H9 (cell line): ENCODE data around the gene TRIM24. TPM values are rescaled to one million over a fixed set of nuclear protein-coding genes. Genes with fewer than 3 reads are reported as not detected.
"Not testable (repeated sequence)": the region's sequence is repeated elsewhere in the genome, so short reads cannot be mapped to it uniquely, and the experiment has no call there.

Experiments used
- DNase-seq: peaks from one replicate; pipeline ENCODE4 v3.0.0-alpha.2; 2017
- H2AFZ ChIP-seq: one replicate; pipeline ENCODE4 v1.6.1; 2013; ENCODE audit warnings: mild to moderate bottlenecking, low read length, control low read depth, moderate library complexity
- H2AK5ac ChIP-seq: 2 replicates; pipeline ENCODE4 v1.6.1; 2013; ENCODE audit warnings: low read length, control low read depth, mixed read lengths; ENCODE audit not compliant: insufficient read length
- H2BK120ac ChIP-seq: one replicate; pipeline ENCODE4 v1.6.1; 2013; ENCODE audit warnings: low read depth, mild to moderate bottlenecking, low read length, control low read depth, inconsistent platforms; ENCODE audit not compliant: poor library complexity, severe bottlenecking
- H2BK12ac ChIP-seq: 2 replicates; pipeline ENCODE4 v1.6.1; 2013; ENCODE audit warnings: low read length, control low read depth, mixed read lengths, low read depth; ENCODE audit not compliant: insufficient read length
- H2BK15ac ChIP-seq: 2 replicates; pipeline ENCODE4 v1.6.1; 2013; ENCODE audit warnings: low read depth, low read length, control low read depth
- H2BK20ac ChIP-seq: one replicate; pipeline ENCODE4 v1.6.1; 2013; ENCODE audit warnings: low read depth, mild to moderate bottlenecking, low read length, control low read depth, inconsistent platforms; ENCODE audit not compliant: poor library complexity, severe bottlenecking
- H2BK5ac ChIP-seq: 2 replicates; pipeline ENCODE4 v1.6.1; 2013; ENCODE audit warnings: low read length, control low read depth, mixed read lengths; ENCODE audit not compliant: insufficient read length
- H3K14ac ChIP-seq: 2 replicates; pipeline ENCODE4 v1.6.1; 2013; ENCODE audit warnings: low read length, control low read depth; ENCODE audit not compliant: insufficient read depth
- H3K18ac ChIP-seq: 2 replicates; pipeline ENCODE4 v1.6.1; 2013; ENCODE audit warnings: low read depth, mild to moderate bottlenecking, mixed read lengths, low read length, control low read depth; ENCODE audit not compliant: insufficient read length
- H3K23ac ChIP-seq: 2 replicates; pipeline ENCODE4 v1.6.1; 2013; ENCODE audit warnings: low read length, control low read depth, mixed read lengths, low read depth; ENCODE audit not compliant: insufficient read length
- H3K23me2 ChIP-seq: 2 replicates; pipeline ENCODE4 v1.6.1; 2013; ENCODE audit warnings: low read depth, mild to moderate bottlenecking, mixed read lengths, low read length, control low read depth; ENCODE audit not compliant: insufficient read length, poor library complexity, severe bottlenecking
- H3K27ac ChIP-seq: 2 replicates; pipeline ENCODE4 v1.5.1; 2013; ENCODE audit warnings: low read length, control low read depth, mixed read lengths, low read depth; ENCODE audit not compliant: insufficient read length
- H3K27me3 ChIP-seq: 2 replicates; pipeline ENCODE4 v1.6.1; 2013; ENCODE audit warnings: low read length, control low read depth, inconsistent platforms; ENCODE audit not compliant: insufficient read depth
- H3K4ac ChIP-seq: 2 replicates; pipeline ENCODE4 v1.6.1; 2013; ENCODE audit warnings: low read depth, mild to moderate bottlenecking, control low read depth, inconsistent platforms, low read length, moderate library complexity
- H3K4me1 ChIP-seq: 2 replicates; pipeline ENCODE4 v1.6.1; 2013; ENCODE audit warnings: low read length, control low read depth, inconsistent platforms; ENCODE audit not compliant: insufficient read depth
- H3K4me2 ChIP-seq: 2 replicates; pipeline ENCODE4 v1.6.1; 2013; ENCODE audit warnings: low read length, control low read depth, mixed read lengths; ENCODE audit not compliant: insufficient read length, insufficient read depth
- H3K56ac ChIP-seq: 2 replicates; pipeline ENCODE4 v1.6.1; 2013; ENCODE audit warnings: low read depth, mild to moderate bottlenecking, mixed read lengths, low read length, control low read depth; ENCODE audit not compliant: insufficient read length
- H3K79me1 ChIP-seq: 2 replicates; pipeline ENCODE4 v1.6.1; 2013; ENCODE audit warnings: low read depth, mild to moderate bottlenecking, moderate library complexity, low read length, control low read depth, inconsistent platforms; ENCODE audit not compliant: insufficient read depth, poor library complexity, severe bottlenecking
- H3K79me2 ChIP-seq: 2 replicates; pipeline ENCODE4 v1.6.1; 2013; ENCODE audit warnings: low read length, control low read depth, inconsistent platforms; ENCODE audit not compliant: insufficient read depth
- H3K9ac ChIP-seq: 2 replicates; pipeline ENCODE4 v1.6.1; 2013; ENCODE audit warnings: low read length, control low read depth, mixed read lengths; ENCODE audit not compliant: insufficient read length; ENCODE audit errors: extremely low read depth
- H3K9me3 ChIP-seq: one replicate; pipeline ENCODE4 v1.6.1; 2013; ENCODE audit warnings: low read depth, low read length, inconsistent platforms; ENCODE audit not compliant: control insufficient read depth
- H3T11ph ChIP-seq: one replicate; pipeline ENCODE4 v1.6.1; 2013; ENCODE audit warnings: mild to moderate bottlenecking, low read length, control low read depth, inconsistent platforms
- H4K20me1 ChIP-seq: one replicate; pipeline ENCODE4 v1.6.1; 2013; ENCODE audit not compliant: control insufficient read depth, insufficient read length, insufficient read depth
- H4K5ac ChIP-seq: 2 replicates; pipeline ENCODE4 v1.6.1; 2013; ENCODE audit warnings: low read depth, mild to moderate bottlenecking, mixed read lengths, low read length, control low read depth; ENCODE audit not compliant: insufficient read length
- H4K8ac ChIP-seq: replicated peaks from 2 replicates; pipeline ENCODE4 v1.6.1; 2013; ENCODE audit warnings: low read length, control low read depth, mixed read lengths, low read depth; ENCODE audit not compliant: insufficient read length
- H4K91ac ChIP-seq: 2 replicates; pipeline ENCODE4 v1.6.1; 2013; ENCODE audit warnings: low read depth, mild to moderate bottlenecking, moderate library complexity, mixed read lengths, low read length, control low read depth; ENCODE audit not compliant: insufficient read length
- H3K27ac Mint-ChIP-seq, 3 experiments: 2 replicates in 2 of 3; 3 replicates in 1 of 3; pipeline ENCODE4 v1.8.0; 2020 to 2021; ENCODE audit warnings: mixed read lengths in 3 of 3, mild to moderate bottlenecking in 1 of 3, moderate library complexity in 1 of 3
- H3K27me3 Mint-ChIP-seq: 2 replicates; pipeline ENCODE4 v1.8.0; 2021; ENCODE audit warnings: low read depth, mild to moderate bottlenecking, moderate library complexity, mixed read lengths
- H3K36me3 Mint-ChIP-seq, 3 experiments: 2 replicates in 2 of 3; 3 replicates in 1 of 3; pipeline ENCODE4 v1.8.0; 2020 to 2021; ENCODE audit warnings: low read depth in 3 of 3, mixed read lengths in 3 of 3; ENCODE audit not compliant: insufficient read depth in 1 of 3
- H3K4me1 Mint-ChIP-seq, 2 experiments: 2 replicates each; pipeline ENCODE4 v1.8.0; 2020; ENCODE audit warnings: mixed read lengths in 2 of 2
- H3K4me3 Mint-ChIP-seq, 2 experiments: 2 replicates in 1 of 2; 3 replicates in 1 of 2; pipeline ENCODE4 v1.8.0; 2020 to 2021; ENCODE audit warnings: mild to moderate bottlenecking in 2 of 2, mixed read lengths in 2 of 2, moderate library complexity in 1 of 2
- H3K9me3 Mint-ChIP-seq, 2 experiments: 2 replicates in 1 of 2; 3 replicates in 1 of 2; pipeline ENCODE4 v1.8.0; 2020; ENCODE audit warnings: mild to moderate bottlenecking in 2 of 2, mixed read lengths in 2 of 2, moderate library complexity in 1 of 2
- CTCF ChIP-seq: fragments of 200-600 bp; sonication (generic); conservative IDR thresholded peaks from 3 replicates; pipeline ENCODE4 v1.8.0; 2021; ENCODE audit warnings: antibody characterized with exemption, mild to moderate bottlenecking
- WGBS: extraction: QIAGEN DNeasy Blood & Tissue Kit; methylation state at CpG from one replicate; pipeline ENCODE4 v1.1.7; 2013; ENCODE audit warnings: missing lambda C conversion rate, low lambda C conversion rate, mixed read lengths; ENCODE audit not compliant: insufficient read length; ENCODE audit errors: extremely low coverage; 5-methylcytosine and 5-hydroxymethylcytosine counted together
- total RNA-seq: library from RNA; stranded (reverse); gene quantifications from 2 replicates; pipeline ENCODE4 v1.2.1, GENCODE V29; 2021

Gene TRIM24
- total RNA-seq, 1 experiment from 2014 or later, result 260 TPM

GRCh38 chr7:138417764-138418163 is 42.3 kb upstream of the TRIM24 start:
- no peak overlapping the region for H3T11ph ChIP-seq
- no peak overlapping the region for H3K14ac ChIP-seq
- no peak for DNase-seq
- no peak overlapping the region for H2AFZ ChIP-seq
- no peaks in the 10 kb centered on the region for H3K4me1 ChIP-seq
- no peak overlapping the region for H4K8ac ChIP-seq
- no peak overlapping the region for H3K56ac ChIP-seq
- H3K27me3 Mint-ChIP-seq, result no peaks in the 10 kb centered on the region
- no peak for TF ChIP-seq CTCF
- H3K4me1 Mint-ChIP-seq, result 0 out of 4 replicates have a peak, but pooled peaks cover 0 to 3% of the 10 kb centered on the region in 2 experiments
- no peak overlapping the region for H4K5ac ChIP-seq
- H4K91ac ChIP-seq, result no peak overlapping the region
- no CpG with 5 or more reads among the region's 1 CpG for WGBS
- no peak overlapping the region for H2BK15ac ChIP-seq
- H3K23ac ChIP-seq, result no peak overlapping the region
- H2BK120ac ChIP-seq, result no peak overlapping the region
- H4K20me1 ChIP-seq, result no peaks in the 10 kb centered on the region
- H3K27me3 ChIP-seq, result no peaks in the 10 kb centered on the region
- peaks cover 0 to 33% (median 5%) of the 10 kb centered on the region in 3 experiments; a peak in 4 of 7 replicates for H3K36me3 Mint-ChIP-seq
- no peak overlapping the region for H2BK12ac ChIP-seq
- no peak overlapping the region for H3K4me3 Mint-ChIP-seq
- H3K79me1 ChIP-seq, result no peaks in the 10 kb centered on the region
- no peaks in the 10 kb centered on the region for H3K79me2 ChIP-seq
- H2BK20ac ChIP-seq, result no peak overlapping the region
- no peak overlapping the region for H2BK5ac ChIP-seq
- H3K18ac ChIP-seq, result no peak overlapping the region
- no peak overlapping the region for H3K27ac Mint-ChIP-seq
- H3K9ac ChIP-seq, result no peak overlapping the region
- no peak overlapping the region for H2AK5ac ChIP-seq
- no peak overlapping the region for H3K4me2 ChIP-seq
- no peak overlapping the region for H3K27ac ChIP-seq
- H3K9me3 ChIP-seq, result no peaks in the 10 kb centered on the region
- H3K23me2 ChIP-seq, result no peaks in the 10 kb centered on the region
- H3K4ac ChIP-seq, result no peak overlapping the region
- H3K9me3 Mint-ChIP-seq, result peaks cover 15 to 18% of the 10 kb centered on the region in 2 experiments

GRCh38 chr7:138418403-138418802 is 41.7 kb upstream of the TRIM24 start:
- H3K27ac Mint-ChIP-seq, result peak overlapping the region in 1 of 3 experiments; percentile 55; a peak in 1 of 7 replicates

More at GRCh38 chr7:138418403-138418802, 41.7 kb upstream of the TRIM24 start:
- H3K23ac ChIP-seq, H3K4me1 ChIP-seq, H2AK5ac ChIP-seq, H3K14ac ChIP-seq, H3K27me3 Mint-ChIP-seq, H3K18ac ChIP-seq, H3K23me2 ChIP-seq, H3K4me1 Mint-ChIP-seq, H2BK5ac ChIP-seq, DNase-seq, H2BK20ac ChIP-seq, H4K91ac ChIP-seq, H4K5ac ChIP-seq, H3K4me2 ChIP-seq, H2BK15ac ChIP-seq, H3K9me3 ChIP-seq, H3K9ac ChIP-seq, H4K20me1 ChIP-seq, H3K4ac ChIP-seq, H2AFZ ChIP-seq, H2BK12ac ChIP-seq, H3K4me3 Mint-ChIP-seq, H4K8ac ChIP-seq, H2BK120ac ChIP-seq, H3K79me2 ChIP-seq, H3K27me3 ChIP-seq, H3K79me1 ChIP-seq, H3T11ph ChIP-seq, H3K27ac ChIP-seq, H3K56ac ChIP-seq: not testable (repeated sequence)
- WGBS, result no CpG with 5 or more reads among the region's 1 CpG
- Mint-ChIP-seq H3K9me3 (peaks cover 17 to 25% of the 10 kb centered on the region in 2 experiments), H3K36me3 (peaks cover 0 to 33% (median 5%) of the 10 kb centered on the region in 3 experiments; a peak in 4 of 7 replicates)
